ENCODE measurements around the gene PTP4A2. TPM values are rescaled to one million over a fixed set of nuclear protein-coding genes. Genes with fewer than 3 reads are reported as not detected.

Gene PTP4A2
- total and polyA plus RNA-seq, 2 of the 8 experiments (the other 6 are each of a cell fraction or from before 2014, with no cell fraction given): 87.4 to 214 TPM

- Histone ChIP-seq H3K14ac (ENCODE audit: insufficient read length) (no peak overlapping the region), H2BK120ac (replicated peaks; ENCODE audit: low read depth, low read length) (no peak overlapping the region), H2BK5ac (ENCODE audit: low read depth, low read length) (no peak overlapping the region), H3K56ac (replicated peaks; ENCODE audit: insufficient read length, low read depth, low read length) (no peak overlapping the region), H3K4me3 (ENCODE audit: extremely low read depth in 1 of 4, insufficient read depth in 2 of 4, low read depth in 3 of 4, low read length in 4 of 4) (no peak overlapping the region), H3K4me2 (ENCODE audit: insufficient read depth in 1 of 2, low read depth in 2 of 2, low read length in 2 of 2) (no peak overlapping the region), H3K23ac (ENCODE audit: insufficient read length) (no peak overlapping the region), H3K18ac (ENCODE audit: extremely low read depth, low read length) (no peak overlapping the region), H3K36me3 (ENCODE audit: control insufficient read depth in 2 of 4, insufficient read depth in 4 of 4, low read length in 3 of 4) (no peaks in the 10 kb centered on the region), H4K8ac (ENCODE audit: extremely low read depth, insufficient read depth, low read length) (no peak overlapping the region), H3K79me1 (ENCODE audit: low read depth, low read length) (no peaks in the 10 kb centered on the region), H3K79me2 (ENCODE audit: control insufficient read depth in 1 of 2, insufficient read depth in 2 of 2, low read length in 2 of 2) (no peaks in the 10 kb centered on the region), H3K4me1 (replicated peaks in 1 of 4; ENCODE audit: control insufficient read depth in 3 of 4, insufficient read depth in 4 of 4, low read length in 3 of 4) (no peaks in the 10 kb centered on the region), H2AK5ac (ENCODE audit: low read depth, low read length) (no peak overlapping the region), H3K4ac (replicated peaks; ENCODE audit: insufficient read length, low read depth, low read length) (no peak overlapping the region), H4K5ac (ENCODE audit: insufficient read length, low read depth, low read length) (no peak overlapping the region), H4K91ac (replicated peaks; ENCODE audit: insufficient read length, low read length) (no peak overlapping the region), H3K27ac (ENCODE audit: low read depth, low read length) (no peak overlapping the region), H3K27me3 (replicated peaks in 1 of 4; ENCODE audit: control insufficient read depth in 3 of 4, extremely low read depth in 1 of 4, insufficient read depth in 3 of 4, low read length in 3 of 4) (no peaks in the 10 kb centered on the region), H2BK15ac (ENCODE audit: low read length) (no peak overlapping the region), H3K23me2 (ENCODE audit: low read depth, low read length) (0 out of 2 replicates have a peak, but pooled peaks cover 3% of the 10 kb centered on the region), H2BK20ac (ENCODE audit: low read length) (no peak overlapping the region), H2BK12ac (ENCODE audit: low read depth, low read length) (no peak overlapping the region), H4K20me1 (replicated peaks in 1 of 2; ENCODE audit: control insufficient read depth in 1 of 2, insufficient read depth in 2 of 2, low read length in 2 of 2) (no peaks in the 10 kb centered on the region), H3K9me3 (ENCODE audit: insufficient read depth in 2 of 2, low read depth in 1 of 2, low read length in 1 of 2) (no peaks in the 10 kb centered on the region), H3K9ac (replicated peaks in 1 of 4; ENCODE audit: extremely low read depth in 1 of 4, low read depth in 3 of 4, low read length in 3 of 4) (no peak overlapping the region), H2AFZ (ENCODE audit: low read length) (no peak overlapping the region)
- ChIA-PET CTCF (ENCODE audit: partially characterized antibody) (interaction anchor here (1.4 kb wide), 1 partner anchor 9 kb away, joined by 3 read pairs; no protein-coding TSS in a partner anchor), POLR2A (ENCODE audit: partially characterized antibody) (no interaction called here)
- DNase-seq (ENCODE audit: low read depth in 1 of 2, low spot score in 2 of 2) (no peak), FAIRE-seq (no peak)
- 73% methylated on average over 3 of the region's 3 CpGs; no CpG with 5 or more reads in 1 of the 2 experiments for WGBS, 2 experiments (ENCODE audit: extremely low coverage in 1 of 2, insufficient coverage in 1 of 2, insufficient read length in 1 of 2, insufficient replicate concordance in 2 of 2, low coverage in 1 of 2, low lambda C conversion rate in 2 of 2, missing lambda C conversion rate in 1 of 2)
- TF ChIP-seq KDM5A (IDR thresholded peaks at IDR 0.05; ENCODE audit: low read length): no peak
- TF ChIP-seq, protein P1, sequence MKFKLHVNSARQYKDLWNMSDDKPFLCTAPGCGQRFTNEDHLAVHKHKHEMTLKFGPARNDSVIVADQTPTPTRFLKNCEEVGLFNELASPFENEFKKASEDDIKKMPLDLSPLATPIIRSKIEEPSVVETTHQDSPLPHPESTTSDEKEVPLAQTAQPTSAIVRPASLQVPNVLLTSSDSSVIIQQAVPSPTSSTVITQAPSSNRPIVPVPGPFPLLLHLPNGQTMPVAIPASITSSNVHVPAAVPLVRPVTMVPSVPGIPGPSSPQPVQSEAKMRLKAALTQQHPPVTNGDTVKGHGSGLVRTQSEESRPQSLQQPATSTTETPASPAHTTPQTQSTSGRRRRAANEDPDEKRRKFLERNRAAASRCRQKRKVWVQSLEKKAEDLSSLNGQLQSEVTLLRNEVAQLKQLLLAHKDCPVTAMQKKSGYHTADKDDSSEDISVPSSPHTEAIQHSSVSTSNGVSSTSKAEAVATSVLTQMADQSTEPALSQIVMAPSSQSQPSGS (IDR thresholded peaks at IDR 0.05; ENCODE audit: low read length): no peak
These were observed 68.7 kb downstream of the PTP4A2 start for GRCh38 chr1:31869449-31869848.
